H9 (cell line): Measurements from ENCODE around the gene RGP1. TPM values are rescaled to one million over a fixed set of nuclear protein-coding genes. Genes with fewer than 3 reads are reported as not detected.

Experiments
- DNase-seq: peaks from one replicate; pipeline ENCODE4 v3.0.0-alpha.2; 2017
- H2AFZ ChIP-seq: one replicate; pipeline ENCODE4 v1.6.1; 2013; ENCODE audit warnings: mild to moderate bottlenecking, low read length, control low read depth, moderate library complexity
- H2AK5ac ChIP-seq: 2 replicates; pipeline ENCODE4 v1.6.1; 2013; ENCODE audit warnings: low read length, control low read depth, mixed read lengths; ENCODE audit not compliant: insufficient read length
- H2BK120ac ChIP-seq: one replicate; pipeline ENCODE4 v1.6.1; 2013; ENCODE audit warnings: low read depth, mild to moderate bottlenecking, low read length, control low read depth, inconsistent platforms; ENCODE audit not compliant: poor library complexity, severe bottlenecking
- H2BK12ac ChIP-seq: 2 replicates; pipeline ENCODE4 v1.6.1; 2013; ENCODE audit warnings: low read length, control low read depth, mixed read lengths, low read depth; ENCODE audit not compliant: insufficient read length
- H2BK15ac ChIP-seq: 2 replicates; pipeline ENCODE4 v1.6.1; 2013; ENCODE audit warnings: low read depth, low read length, control low read depth
- H2BK20ac ChIP-seq: one replicate; pipeline ENCODE4 v1.6.1; 2013; ENCODE audit warnings: low read depth, mild to moderate bottlenecking, low read length, control low read depth, inconsistent platforms; ENCODE audit not compliant: poor library complexity, severe bottlenecking
- H2BK5ac ChIP-seq: 2 replicates; pipeline ENCODE4 v1.6.1; 2013; ENCODE audit warnings: low read length, control low read depth, mixed read lengths; ENCODE audit not compliant: insufficient read length
- H3K14ac ChIP-seq: 2 replicates; pipeline ENCODE4 v1.6.1; 2013; ENCODE audit warnings: low read length, control low read depth; ENCODE audit not compliant: insufficient read depth
- H3K18ac ChIP-seq: 2 replicates; pipeline ENCODE4 v1.6.1; 2013; ENCODE audit warnings: low read depth, mild to moderate bottlenecking, mixed read lengths, low read length, control low read depth; ENCODE audit not compliant: insufficient read length
- H3K23ac ChIP-seq: 2 replicates; pipeline ENCODE4 v1.6.1; 2013; ENCODE audit warnings: low read length, control low read depth, mixed read lengths, low read depth; ENCODE audit not compliant: insufficient read length
- H3K23me2 ChIP-seq: 2 replicates; pipeline ENCODE4 v1.6.1; 2013; ENCODE audit warnings: low read depth, mild to moderate bottlenecking, mixed read lengths, low read length, control low read depth; ENCODE audit not compliant: insufficient read length, poor library complexity, severe bottlenecking
- H3K27ac ChIP-seq: 2 replicates; pipeline ENCODE4 v1.5.1; 2013; ENCODE audit warnings: low read length, control low read depth, mixed read lengths, low read depth; ENCODE audit not compliant: insufficient read length
- H3K27me3 ChIP-seq: 2 replicates; pipeline ENCODE4 v1.6.1; 2013; ENCODE audit warnings: low read length, control low read depth, inconsistent platforms; ENCODE audit not compliant: insufficient read depth
- H3K4ac ChIP-seq: 2 replicates; pipeline ENCODE4 v1.6.1; 2013; ENCODE audit warnings: low read depth, mild to moderate bottlenecking, control low read depth, inconsistent platforms, low read length, moderate library complexity
- H3K4me1 ChIP-seq: 2 replicates; pipeline ENCODE4 v1.6.1; 2013; ENCODE audit warnings: low read length, control low read depth, inconsistent platforms; ENCODE audit not compliant: insufficient read depth
- H3K4me2 ChIP-seq: 2 replicates; pipeline ENCODE4 v1.6.1; 2013; ENCODE audit warnings: low read length, control low read depth, mixed read lengths; ENCODE audit not compliant: insufficient read length, insufficient read depth
- H3K56ac ChIP-seq: 2 replicates; pipeline ENCODE4 v1.6.1; 2013; ENCODE audit warnings: low read depth, mild to moderate bottlenecking, mixed read lengths, low read length, control low read depth; ENCODE audit not compliant: insufficient read length
- H3K79me1 ChIP-seq: 2 replicates; pipeline ENCODE4 v1.6.1; 2013; ENCODE audit warnings: low read depth, mild to moderate bottlenecking, moderate library complexity, low read length, control low read depth, inconsistent platforms; ENCODE audit not compliant: insufficient read depth, poor library complexity, severe bottlenecking
- H3K79me2 ChIP-seq: 2 replicates; pipeline ENCODE4 v1.6.1; 2013; ENCODE audit warnings: low read length, control low read depth, inconsistent platforms; ENCODE audit not compliant: insufficient read depth
- H3K9ac ChIP-seq: 2 replicates; pipeline ENCODE4 v1.6.1; 2013; ENCODE audit warnings: low read length, control low read depth, mixed read lengths; ENCODE audit not compliant: insufficient read length; ENCODE audit errors: extremely low read depth
- H3K9me3 ChIP-seq: one replicate; pipeline ENCODE4 v1.6.1; 2013; ENCODE audit warnings: low read depth, low read length, inconsistent platforms; ENCODE audit not compliant: control insufficient read depth
- H3T11ph ChIP-seq: one replicate; pipeline ENCODE4 v1.6.1; 2013; ENCODE audit warnings: mild to moderate bottlenecking, low read length, control low read depth, inconsistent platforms
- H4K20me1 ChIP-seq: one replicate; pipeline ENCODE4 v1.6.1; 2013; ENCODE audit not compliant: control insufficient read depth, insufficient read length, insufficient read depth
- H4K5ac ChIP-seq: 2 replicates; pipeline ENCODE4 v1.6.1; 2013; ENCODE audit warnings: low read depth, mild to moderate bottlenecking, mixed read lengths, low read length, control low read depth; ENCODE audit not compliant: insufficient read length
- H4K8ac ChIP-seq: replicated peaks from 2 replicates; pipeline ENCODE4 v1.6.1; 2013; ENCODE audit warnings: low read length, control low read depth, mixed read lengths, low read depth; ENCODE audit not compliant: insufficient read length
- H4K91ac ChIP-seq: 2 replicates; pipeline ENCODE4 v1.6.1; 2013; ENCODE audit warnings: low read depth, mild to moderate bottlenecking, moderate library complexity, mixed read lengths, low read length, control low read depth; ENCODE audit not compliant: insufficient read length
- H3K27ac Mint-ChIP-seq, 3 experiments: 2 replicates in 2 of 3; 3 replicates in 1 of 3; pipeline ENCODE4 v1.8.0; 2020 to 2021; ENCODE audit warnings: mixed read lengths in 3 of 3, mild to moderate bottlenecking in 1 of 3, moderate library complexity in 1 of 3
- H3K27me3 Mint-ChIP-seq: 2 replicates; pipeline ENCODE4 v1.8.0; 2021; ENCODE audit warnings: low read depth, mild to moderate bottlenecking, moderate library complexity, mixed read lengths
- H3K36me3 Mint-ChIP-seq, 3 experiments: 2 replicates in 2 of 3; 3 replicates in 1 of 3; pipeline ENCODE4 v1.8.0; 2020 to 2021; ENCODE audit warnings: low read depth in 3 of 3, mixed read lengths in 3 of 3; ENCODE audit not compliant: insufficient read depth in 1 of 3
- H3K4me1 Mint-ChIP-seq, 2 experiments: 2 replicates each; pipeline ENCODE4 v1.8.0; 2020; ENCODE audit warnings: mixed read lengths in 2 of 2
- H3K4me3 Mint-ChIP-seq, 2 experiments: 2 replicates in 1 of 2; 3 replicates in 1 of 2; pipeline ENCODE4 v1.8.0; 2020 to 2021; ENCODE audit warnings: mild to moderate bottlenecking in 2 of 2, mixed read lengths in 2 of 2, moderate library complexity in 1 of 2
- H3K9me3 Mint-ChIP-seq, 2 experiments: 2 replicates in 1 of 2; 3 replicates in 1 of 2; pipeline ENCODE4 v1.8.0; 2020; ENCODE audit warnings: mild to moderate bottlenecking in 2 of 2, mixed read lengths in 2 of 2, moderate library complexity in 1 of 2
- CTCF ChIP-seq: fragments of 200-600 bp; sonication (generic); conservative IDR thresholded peaks from 3 replicates; pipeline ENCODE4 v1.8.0; 2021; ENCODE audit warnings: antibody characterized with exemption, mild to moderate bottlenecking
- WGBS: extraction: QIAGEN DNeasy Blood & Tissue Kit; methylation state at CpG from one replicate; pipeline ENCODE4 v1.1.7; 2013; ENCODE audit warnings: missing lambda C conversion rate, low lambda C conversion rate, mixed read lengths; ENCODE audit not compliant: insufficient read length; ENCODE audit errors: extremely low coverage; 5-methylcytosine and 5-hydroxymethylcytosine counted together
- total RNA-seq: library from RNA; stranded (reverse); gene quantifications from 2 replicates; pipeline ENCODE4 v1.2.1, GENCODE V29; 2021

RGP1 gene
- total RNA-seq, 1 experiment from 2014 or later: 25.7 TPM

DNA sequence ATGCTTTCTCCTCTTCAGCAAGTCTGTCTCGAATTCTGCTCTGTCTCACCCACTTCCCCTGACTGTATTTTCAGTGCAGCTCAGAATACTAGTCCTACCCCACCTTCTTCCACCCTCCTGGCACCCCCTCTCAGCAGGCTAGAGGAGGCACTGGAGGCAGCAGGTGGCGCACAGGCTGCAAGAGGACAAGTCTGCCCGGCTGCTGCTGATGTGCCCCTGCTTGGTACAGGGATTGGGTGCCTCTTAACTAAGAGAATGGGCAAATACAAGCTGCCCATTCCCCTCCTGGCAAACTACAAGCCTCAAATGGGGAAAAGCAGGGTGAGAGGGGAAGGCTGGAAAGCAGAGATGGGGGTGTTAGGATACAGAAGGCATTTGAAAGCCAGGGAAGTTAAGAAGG lies 22.2 kb upstream of the RGP1 start:
- no peaks in the 10 kb centered on the region for H3K79me1 ChIP-seq
- no peaks in the 10 kb centered on the region for H3K9me3 ChIP-seq
- H2BK120ac ChIP-seq: no peak overlapping the region
- H3K4ac ChIP-seq: no peak overlapping the region
- H3K27me3 ChIP-seq: no peaks in the 10 kb centered on the region
- no peak overlapping the region for H4K91ac ChIP-seq
- no peak overlapping the region; the same call in 1 of the 2 replicates for H3K14ac ChIP-seq
- H4K5ac ChIP-seq: no peak overlapping the region
- H4K20me1 ChIP-seq: no peaks in the 10 kb centered on the region
- H2BK12ac ChIP-seq: peak overlapping the region; percentile 17
- peak overlapping the region in 2 of 3 experiments; percentile 41 to 83; a peak in 3 of 7 replicates for H3K27ac Mint-ChIP-seq
- H2BK15ac ChIP-seq: no peak overlapping the region
- no peak overlapping the region for H2BK20ac ChIP-seq
- H3K4me3 Mint-ChIP-seq: peak overlapping the region in 1 of 2 experiments; percentile 56; a peak in 1 of 5 replicates
- H3K36me3 Mint-ChIP-seq: peaks cover 15 to 38% (median 31%) of the 10 kb centered on the region in 3 experiments; a peak in 6 of 7 replicates
- H3K23me2 ChIP-seq: peaks cover 3% of the 10 kb centered on the region
- H3K4me1 Mint-ChIP-seq: peaks cover 6 to 7% of the 10 kb centered on the region in 2 experiments; a peak in 3 of 4 replicates
- peak overlapping the region; percentile 25 for H2AK5ac ChIP-seq
- H3K4me2 ChIP-seq: no peak overlapping the region
- no peak overlapping the region for H3K56ac ChIP-seq
- peaks cover 25% of the 10 kb centered on the region; the same call in 1 of the 2 replicates for H3K4me1 ChIP-seq
- peak overlapping the region; percentile 50 for H3K18ac ChIP-seq
- no peak overlapping the region for H2BK5ac ChIP-seq
- no peak for TF ChIP-seq CTCF
- peak; percentile 53 for DNase-seq
- H3K23ac ChIP-seq: no peak overlapping the region
- whole genome bisulfite sequencing: no CpG with 5 or more reads among the region's 3 CpGs
- peaks cover 6% of the 10 kb centered on the region for H3K79me2 ChIP-seq
- H4K8ac ChIP-seq: no peak overlapping the region
- H3K27me3 Mint-ChIP-seq: no peaks in the 10 kb centered on the region
- H3T11ph ChIP-seq: no peak overlapping the region
- no peak overlapping the region for H2AFZ ChIP-seq
- no peaks in the 10 kb centered on the region for H3K9me3 Mint-ChIP-seq
- peak overlapping the region; percentile 6 for H3K9ac ChIP-seq
- H3K27ac ChIP-seq: no peak overlapping the region
